ENCODE results near the gene PAIP1. TPM values are rescaled to one million over a fixed set of nuclear protein-coding genes. Genes with fewer than 3 reads are reported as not detected.
"Not testable (repeated sequence)": the region's sequence is repeated elsewhere in the genome, so short reads cannot be mapped to it uniquely, and the experiment has no call there.

PAIP1 gene
- total RNA-seq, 3 donors from 2014 or later (not counting 1 experiment from before 2014, with no cell fraction given) = 22.4 to 35.1 (median 29.2) TPM

GRCh38 chr5:43553381-43553780, 3.5 kb downstream of the PAIP1 start:
- H3K4me3 ChIP-seq (ENCODE audit: low read length) = no peak overlapping the region
- H3K36me3 Mint-ChIP-seq = no peaks in the 10 kb centered on the region
- H3K36me3 ChIP-seq (ENCODE audit: control insufficient read depth, insufficient read depth, low read length) = peaks cover 34% of the 10 kb centered on the region
- intact Hi-C loops (cut with micrococcal nuclease) = no loop called here
- no peak for ATAC-seq
- no peaks in the 10 kb centered on the region for H3K9me3 ChIP-seq (ENCODE audit: control insufficient read depth, insufficient read depth, low read length)
- no peak overlapping the region for H3K27ac ChIP-seq (ENCODE audit: low read length)
- H3K4me1 Mint-ChIP-seq = peaks cover 18 to 24% of the 10 kb centered on the region in 2 donors
- no peaks in the 10 kb centered on the region for H3K27me3 ChIP-seq (ENCODE audit: control insufficient read depth, insufficient read depth, low read length)
- no peak overlapping the region for H3K27ac Mint-ChIP-seq
- DNase-seq = no peak
- peaks cover 13% of the 10 kb centered on the region for H3K4me1 ChIP-seq (ENCODE audit: control insufficient read depth, insufficient read depth, low read length)
- WGBS (ENCODE audit: insufficient coverage) = 73% methylated on average over 2 of the region's 2 CpGs
- TF ChIP-seq, protein P1, sequence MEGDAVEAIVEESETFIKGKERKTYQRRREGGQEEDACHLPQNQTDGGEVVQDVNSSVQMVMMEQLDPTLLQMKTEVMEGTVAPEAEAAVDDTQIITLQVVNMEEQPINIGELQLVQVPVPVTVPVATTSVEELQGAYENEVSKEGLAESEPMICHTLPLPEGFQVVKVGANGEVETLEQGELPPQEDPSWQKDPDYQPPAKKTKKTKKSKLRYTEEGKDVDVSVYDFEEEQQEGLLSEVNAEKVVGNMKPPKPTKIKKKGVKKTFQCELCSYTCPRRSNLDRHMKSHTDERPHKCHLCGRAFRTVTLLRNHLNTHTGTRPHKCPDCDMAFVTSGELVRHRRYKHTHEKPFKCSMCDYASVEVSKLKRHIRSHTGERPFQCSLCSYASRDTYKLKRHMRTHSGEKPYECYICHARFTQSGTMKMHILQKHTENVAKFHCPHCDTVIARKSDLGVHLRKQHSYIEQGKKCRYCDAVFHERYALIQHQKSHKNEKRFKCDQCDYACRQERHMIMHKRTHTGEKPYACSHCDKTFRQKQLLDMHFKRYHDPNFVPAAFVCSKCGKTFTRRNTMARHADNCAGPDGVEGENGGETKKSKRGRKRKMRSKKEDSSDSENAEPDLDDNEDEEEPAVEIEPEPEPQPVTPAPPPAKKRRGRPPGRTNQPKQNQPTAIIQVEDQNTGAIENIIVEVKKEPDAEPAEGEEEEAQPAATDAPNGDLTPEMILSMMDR (IDR thresholded peaks at IDR 0.05) = no peak
- H3K9me3 Mint-ChIP-seq = no peaks in the 10 kb centered on the region
- H3K4me3 Mint-ChIP-seq = no peak overlapping the region
- H3K27me3 Mint-ChIP-seq (ENCODE audit: low read depth in 2 of 2) = no peaks in the 10 kb centered on the region

GRCh38 chr5:43551731-43552130, 5.1 kb downstream of the PAIP1 start:
- H3K9me3 Mint-ChIP-seq = no peaks in the 10 kb centered on the region
- no peak overlapping the region for H3K4me3 Mint-ChIP-seq
- H3K4me3 ChIP-seq (ENCODE audit: low read length) = no peak overlapping the region
- TF ChIP-seq, protein P1 (IDR thresholded peaks at IDR 0.05) = no peak
- no peaks in the 10 kb centered on the region for H3K27me3 ChIP-seq (ENCODE audit: control insufficient read depth, insufficient read depth, low read length)
- no peak overlapping the region for H3K27ac Mint-ChIP-seq
- peaks cover 43% of the 10 kb centered on the region for H3K36me3 ChIP-seq (ENCODE audit: control insufficient read depth, insufficient read depth, low read length)
- H3K4me1 Mint-ChIP-seq = peaks cover 11 to 18% of the 10 kb centered on the region in 2 donors
- H3K27ac ChIP-seq (ENCODE audit: low read length) = no peak overlapping the region
- no peaks in the 10 kb centered on the region for H3K36me3 Mint-ChIP-seq
- DNase-seq (no peak), ATAC-seq (no peak)
- no peaks in the 10 kb centered on the region for H3K9me3 ChIP-seq (ENCODE audit: control insufficient read depth, insufficient read depth, low read length)
- no peaks in the 10 kb centered on the region for H3K27me3 Mint-ChIP-seq (ENCODE audit: low read depth in 2 of 2)
- H3K4me1 ChIP-seq (ENCODE audit: control insufficient read depth, insufficient read depth, low read length) = peaks cover 6% of the 10 kb centered on the region
- WGBS (ENCODE audit: insufficient coverage) = 73% methylated on average over 1 of the region's 2 CpGs
- intact Hi-C loops (cut with micrococcal nuclease) = no loop called here

GRCh38 chr5:43549272-43549671, 7.6 kb downstream of the PAIP1 start:
- H3K27me3 ChIP-seq (ENCODE audit: control insufficient read depth, insufficient read depth, low read length); H3K4me1 ChIP-seq (ENCODE audit: control insufficient read depth, insufficient read depth, low read length); ATAC-seq; DNase-seq; H3K27ac ChIP-seq (ENCODE audit: low read length); H3K36me3 Mint-ChIP-seq; intact Hi-C loops (cut with micrococcal nuclease); H3K27ac Mint-ChIP-seq; H3K4me3 Mint-ChIP-seq; H3K4me3 ChIP-seq (ENCODE audit: low read length); H3K27me3 Mint-ChIP-seq (ENCODE audit: low read depth in 2 of 2); H3K9me3 ChIP-seq (ENCODE audit: control insufficient read depth, insufficient read depth, low read length); H3K9me3 Mint-ChIP-seq: not testable (repeated sequence)
- H3K36me3 ChIP-seq (ENCODE audit: control insufficient read depth, insufficient read depth, low read length) = peaks cover 62% of the 10 kb centered on the region
- peaks cover 11 to 18% of the 10 kb centered on the region in 2 donors for H3K4me1 Mint-ChIP-seq
- WGBS (ENCODE audit: insufficient coverage) = 94% methylated on average over 8 of the region's 8 CpGs

DNA sequence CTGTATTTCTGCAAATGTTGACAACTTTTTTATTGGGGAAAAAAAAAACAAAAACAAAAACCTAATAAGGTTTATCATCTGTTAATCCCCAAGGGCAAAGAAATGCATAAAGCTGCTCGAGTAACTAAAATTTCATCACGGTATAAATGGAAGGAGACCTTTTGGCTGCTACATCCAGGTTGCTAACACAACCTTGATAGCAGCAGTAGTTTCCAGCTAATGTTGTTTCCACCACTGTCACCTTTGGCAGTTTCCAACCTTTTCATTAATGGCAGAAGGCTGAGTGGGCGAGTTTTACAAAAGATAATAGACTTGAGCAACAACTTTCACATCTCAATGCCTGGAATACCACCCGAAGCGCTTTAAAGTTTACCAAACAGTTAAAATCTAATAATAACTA, 8.5 kb downstream of the PAIP1 start:
- H3K36me3 Mint-ChIP-seq = no peaks in the 10 kb centered on the region
- intact Hi-C loops (cut with micrococcal nuclease) = no loop called here
- H3K27me3 Mint-ChIP-seq (ENCODE audit: low read depth in 2 of 2) = no peaks in the 10 kb centered on the region
- Histone ChIP-seq H3K27me3 (ENCODE audit: control insufficient read depth, insufficient read depth, low read length) (no peaks in the 10 kb centered on the region), H3K27ac (ENCODE audit: low read length) (no peak overlapping the region), H3K4me3 (ENCODE audit: low read length) (no peak overlapping the region), H3K4me1 (ENCODE audit: control insufficient read depth, insufficient read depth, low read length) (no peaks in the 10 kb centered on the region), H3K36me3 (ENCODE audit: control insufficient read depth, insufficient read depth, low read length) (peaks cover 69% of the 10 kb centered on the region), H3K9me3 (ENCODE audit: control insufficient read depth, insufficient read depth, low read length) (no peaks in the 10 kb centered on the region)
- no peak overlapping the region for H3K27ac Mint-ChIP-seq
- TF ChIP-seq, protein P1 (IDR thresholded peaks at IDR 0.05) = no peak
- ATAC-seq (no peak), DNase-seq (no peak)
- H3K9me3 Mint-ChIP-seq = no peaks in the 10 kb centered on the region
- H3K4me1 Mint-ChIP-seq = peaks cover 11 to 22% of the 10 kb centered on the region in 2 donors
- WGBS (ENCODE audit: insufficient coverage) = 96% methylated on average over 5 of the region's 5 CpGs
- H3K4me3 Mint-ChIP-seq = no peak overlapping the region

Measured in natural killer cell (primary cell).